ENCODE results near the gene SRRM4.

DNA sequence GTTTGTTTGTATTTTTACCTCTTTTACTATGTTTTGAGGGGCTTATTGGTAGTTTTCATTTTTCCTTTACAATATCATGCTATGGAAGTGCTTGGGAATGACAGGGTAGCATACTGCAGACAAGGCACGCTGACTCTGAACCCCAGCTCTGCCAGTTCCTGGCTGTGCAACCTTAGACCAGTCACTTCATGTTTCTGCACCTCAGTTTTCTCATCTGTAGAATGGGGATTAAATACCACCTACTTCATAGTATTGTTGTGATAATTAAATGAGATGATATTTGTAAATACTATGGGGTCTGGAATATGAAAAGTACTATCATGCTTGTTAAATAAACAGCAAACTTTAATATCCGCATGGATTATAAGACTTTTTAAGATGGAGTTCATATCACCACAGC is 35.4 kb downstream of the SRRM4 start:
- TF ChIP-seq POLR2A (IDR thresholded peaks at IDR 0.05; ENCODE audit: extremely low read depth, insufficient read length) (no peak), MYC (IDR thresholded peaks at IDR 0.05; ENCODE audit: low read depth, low read length) (no peak)
- TF ChIP-seq, protein P1, sequence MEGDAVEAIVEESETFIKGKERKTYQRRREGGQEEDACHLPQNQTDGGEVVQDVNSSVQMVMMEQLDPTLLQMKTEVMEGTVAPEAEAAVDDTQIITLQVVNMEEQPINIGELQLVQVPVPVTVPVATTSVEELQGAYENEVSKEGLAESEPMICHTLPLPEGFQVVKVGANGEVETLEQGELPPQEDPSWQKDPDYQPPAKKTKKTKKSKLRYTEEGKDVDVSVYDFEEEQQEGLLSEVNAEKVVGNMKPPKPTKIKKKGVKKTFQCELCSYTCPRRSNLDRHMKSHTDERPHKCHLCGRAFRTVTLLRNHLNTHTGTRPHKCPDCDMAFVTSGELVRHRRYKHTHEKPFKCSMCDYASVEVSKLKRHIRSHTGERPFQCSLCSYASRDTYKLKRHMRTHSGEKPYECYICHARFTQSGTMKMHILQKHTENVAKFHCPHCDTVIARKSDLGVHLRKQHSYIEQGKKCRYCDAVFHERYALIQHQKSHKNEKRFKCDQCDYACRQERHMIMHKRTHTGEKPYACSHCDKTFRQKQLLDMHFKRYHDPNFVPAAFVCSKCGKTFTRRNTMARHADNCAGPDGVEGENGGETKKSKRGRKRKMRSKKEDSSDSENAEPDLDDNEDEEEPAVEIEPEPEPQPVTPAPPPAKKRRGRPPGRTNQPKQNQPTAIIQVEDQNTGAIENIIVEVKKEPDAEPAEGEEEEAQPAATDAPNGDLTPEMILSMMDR (IDR thresholded peaks at IDR 0.05; ENCODE audit: low read depth, low read length) = no peak
- TF ChIP-seq, protein P2, sequence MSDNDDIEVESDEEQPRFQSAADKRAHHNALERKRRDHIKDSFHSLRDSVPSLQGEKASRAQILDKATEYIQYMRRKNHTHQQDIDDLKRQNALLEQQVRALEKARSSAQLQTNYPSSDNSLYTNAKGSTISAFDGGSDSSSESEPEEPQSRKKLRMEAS (IDR thresholded peaks at IDR 0.05; ENCODE audit: low read depth, low read length) = no peak

All from NB4 (cell line).